Measurements from ENCODE around the gene GPC6.
A peak's percentile ranks its signal among the peaks of the same experiment; 100 is the strongest.
"Not testable (repeated sequence)": the region's sequence is repeated elsewhere in the genome, so short reads cannot be mapped to it uniquely, and the experiment has no call there.

GPC6 gene

GRCh38 chr13:94343687-94344086 lies 1117.1 kb downstream of the GPC6 start:
- not testable (repeated sequence) for H3K4me1 ChIP-seq (ENCODE audit: control insufficient read depth in 1 of 2, insufficient read depth in 2 of 2, low read length in 2 of 2); H3K4me3 ChIP-seq (ENCODE audit: low read depth in 1 of 2, low read length in 2 of 2); H3K27me3 ChIP-seq (ENCODE audit: low read depth, low read length); H3K36me3 ChIP-seq (ENCODE audit: control insufficient read depth in 1 of 2, insufficient read depth in 2 of 2, low read length in 2 of 2); H3K9me3 ChIP-seq (ENCODE audit: control insufficient read depth in 1 of 2, low read length in 2 of 2)
- H3K27ac ChIP-seq (ENCODE audit: low read length), result peak overlapping the region; percentile 25

GRCh38 chr13:94344126-94344818 lies 1117.7 kb downstream of the GPC6 start:
- Histone ChIP-seq H3K4me3 (ENCODE audit: low read depth in 1 of 2, low read length in 2 of 2) (peak overlapping the region in 1 of 2 donors; percentile 0), H3K27ac (ENCODE audit: low read length) (no peak overlapping the region)

GRCh38 chr13:94345374-94346195 lies 1119.0 kb downstream of the GPC6 start:
- H3K9me3 ChIP-seq (ENCODE audit: control insufficient read depth in 1 of 2, low read length in 2 of 2), result no peaks in the 10 kb centered on the region
- no peaks in the 10 kb centered on the region for H3K36me3 ChIP-seq (ENCODE audit: control insufficient read depth in 1 of 2, insufficient read depth in 2 of 2, low read length in 2 of 2)
- no peaks in the 10 kb centered on the region for H3K4me1 ChIP-seq (ENCODE audit: control insufficient read depth in 1 of 2, insufficient read depth in 2 of 2, low read length in 2 of 2)
- H3K27ac ChIP-seq (ENCODE audit: low read length), result no peak overlapping the region
- H3K27me3 ChIP-seq (ENCODE audit: low read depth, low read length), result no peaks in the 10 kb centered on the region
- no peak overlapping the region for H3K4me3 ChIP-seq (ENCODE audit: low read depth in 1 of 2, low read length in 2 of 2)

More at GRCh38 chr13:94344126-94344818, 1117.7 kb downstream of the GPC6 start:
- Histone ChIP-seq H3K4me1 (ENCODE audit: control insufficient read depth in 1 of 2, insufficient read depth in 2 of 2, low read length in 2 of 2) (no peaks in the 10 kb centered on the region), H3K36me3 (ENCODE audit: control insufficient read depth in 1 of 2, insufficient read depth in 2 of 2, low read length in 2 of 2) (no peaks in the 10 kb centered on the region), H3K9me3 (ENCODE audit: control insufficient read depth in 1 of 2, low read length in 2 of 2) (no peaks in the 10 kb centered on the region), H3K27me3 (ENCODE audit: low read depth, low read length) (no peaks in the 10 kb centered on the region)

- no peaks in the 10 kb centered on the region for H3K27me3 ChIP-seq (ENCODE audit: low read depth, low read length)
- H3K9me3 ChIP-seq (ENCODE audit: control insufficient read depth in 1 of 2, low read length in 2 of 2), result no peaks in the 10 kb centered on the region
- no peak overlapping the region for H3K4me3 ChIP-seq (ENCODE audit: low read depth in 1 of 2, low read length in 2 of 2)
- no peaks in the 10 kb centered on the region for H3K4me1 ChIP-seq (ENCODE audit: control insufficient read depth in 1 of 2, insufficient read depth in 2 of 2, low read length in 2 of 2)
- no peak overlapping the region for H3K27ac ChIP-seq (ENCODE audit: low read length)
- no peaks in the 10 kb centered on the region for H3K36me3 ChIP-seq (ENCODE audit: control insufficient read depth in 1 of 2, insufficient read depth in 2 of 2, low read length in 2 of 2)
These were observed 1119.8 kb downstream of the GPC6 start for GRCh38 chr13:94346261-94347019.

- Histone ChIP-seq H3K27me3 (ENCODE audit: low read depth, low read length) (no peaks in the 10 kb centered on the region), H3K27ac (ENCODE audit: low read length) (no peak overlapping the region), H3K36me3 (ENCODE audit: control insufficient read depth in 1 of 2, insufficient read depth in 2 of 2, low read length in 2 of 2) (no peaks in the 10 kb centered on the region), H3K4me3 (ENCODE audit: low read depth in 1 of 2, low read length in 2 of 2) (no peak overlapping the region), H3K4me1 (ENCODE audit: control insufficient read depth in 1 of 2, insufficient read depth in 2 of 2, low read length in 2 of 2) (no peaks in the 10 kb centered on the region), H3K9me3 (ENCODE audit: control insufficient read depth in 1 of 2, low read length in 2 of 2) (no peaks in the 10 kb centered on the region)
These were observed 1124.8 kb downstream of the GPC6 start for GRCh38 chr13:94351292-94351990.

GRCh38 chr13:94352057-94352456 lies 1125.5 kb downstream of the GPC6 start:
- H3K9me3 ChIP-seq (ENCODE audit: control insufficient read depth in 1 of 2, low read length in 2 of 2), result no peaks in the 10 kb centered on the region
- no peak overlapping the region for H3K27ac ChIP-seq (ENCODE audit: low read length)
- no peaks in the 10 kb centered on the region for H3K27me3 ChIP-seq (ENCODE audit: low read depth, low read length)
- no peak overlapping the region for H3K4me3 ChIP-seq (ENCODE audit: low read depth in 1 of 2, low read length in 2 of 2)
- H3K4me1 ChIP-seq (ENCODE audit: control insufficient read depth in 1 of 2, insufficient read depth in 2 of 2, low read length in 2 of 2), result no peaks in the 10 kb centered on the region
- no peaks in the 10 kb centered on the region for H3K36me3 ChIP-seq (ENCODE audit: control insufficient read depth in 1 of 2, insufficient read depth in 2 of 2, low read length in 2 of 2)

GRCh38 chr13:94353167-94353710 lies 1126.6 kb downstream of the GPC6 start:
- Histone ChIP-seq H3K36me3 (ENCODE audit: control insufficient read depth in 1 of 2, insufficient read depth in 2 of 2, low read length in 2 of 2) (no peaks in the 10 kb centered on the region), H3K27me3 (ENCODE audit: low read depth, low read length) (no peaks in the 10 kb centered on the region), H3K4me3 (ENCODE audit: low read depth in 1 of 2, low read length in 2 of 2) (no peak overlapping the region), H3K9me3 (ENCODE audit: control insufficient read depth in 1 of 2, low read length in 2 of 2) (no peaks in the 10 kb centered on the region), H3K4me1 (ENCODE audit: control insufficient read depth in 1 of 2, insufficient read depth in 2 of 2, low read length in 2 of 2) (no peaks in the 10 kb centered on the region), H3K27ac (ENCODE audit: low read length) (no peak overlapping the region)

- Histone ChIP-seq H3K36me3 (ENCODE audit: control insufficient read depth in 1 of 2, insufficient read depth in 2 of 2, low read length in 2 of 2) (no peaks in the 10 kb centered on the region), H3K4me1 (ENCODE audit: control insufficient read depth in 1 of 2, insufficient read depth in 2 of 2, low read length in 2 of 2) (no peaks in the 10 kb centered on the region), H3K4me3 (ENCODE audit: low read depth in 1 of 2, low read length in 2 of 2) (no peak overlapping the region), H3K27me3 (ENCODE audit: low read depth, low read length) (no peaks in the 10 kb centered on the region), H3K27ac (ENCODE audit: low read length) (no peak overlapping the region), H3K9me3 (ENCODE audit: control insufficient read depth in 1 of 2, low read length in 2 of 2) (no peaks in the 10 kb centered on the region)
These were observed 1133.3 kb downstream of the GPC6 start for GRCh38 chr13:94359875-94360274.

GRCh38 chr13:94362411-94362909 lies 1135.9 kb downstream of the GPC6 start:
- Histone ChIP-seq H3K4me1 (ENCODE audit: control insufficient read depth in 1 of 2, insufficient read depth in 2 of 2, low read length in 2 of 2) (no peaks in the 10 kb centered on the region), H3K9me3 (ENCODE audit: control insufficient read depth in 1 of 2, low read length in 2 of 2) (no peaks in the 10 kb centered on the region), H3K4me3 (ENCODE audit: low read depth in 1 of 2, low read length in 2 of 2) (no peak overlapping the region), H3K36me3 (ENCODE audit: control insufficient read depth in 1 of 2, insufficient read depth in 2 of 2, low read length in 2 of 2) (no peaks in the 10 kb centered on the region), H3K27ac (ENCODE audit: low read length) (no peak overlapping the region), H3K27me3 (ENCODE audit: low read depth, low read length) (no peaks in the 10 kb centered on the region)

- no peaks in the 10 kb centered on the region for H3K9me3 ChIP-seq (ENCODE audit: control insufficient read depth in 1 of 2, low read length in 2 of 2)
- no peak overlapping the region for H3K4me3 ChIP-seq (ENCODE audit: low read depth in 1 of 2, low read length in 2 of 2)
- H3K27ac ChIP-seq (ENCODE audit: low read length), result no peak overlapping the region
- no peaks in the 10 kb centered on the region for H3K27me3 ChIP-seq (ENCODE audit: low read depth, low read length)
- H3K4me1 ChIP-seq (ENCODE audit: control insufficient read depth in 1 of 2, insufficient read depth in 2 of 2, low read length in 2 of 2), result peaks cover 0 to 5% of the 10 kb centered on the region in 2 donors
- H3K36me3 ChIP-seq (ENCODE audit: control insufficient read depth in 1 of 2, insufficient read depth in 2 of 2, low read length in 2 of 2), result no peaks in the 10 kb centered on the region
These were observed 1140.1 kb downstream of the GPC6 start for GRCh38 chr13:94366677-94367076.

All from muscle layer of duodenum (tissue), 2 donors.